Fibroblast of mammary gland (primary cell): ENCODE results near the gene TNFAIP3.
"Not testable (repeated sequence)": the region's sequence is repeated elsewhere in the genome, so short reads cannot be mapped to it uniquely, and the experiment has no call there.

ENCODE experiments used
- DNase-seq: peaks from one replicate; pipeline ENCODE4 v3.0.0-alpha.2; 2010; ENCODE audit warnings: low read depth
- H3K4me3 ChIP-seq: 2 replicates; pipeline ENCODE4 v1.5.1; 2011; ENCODE audit warnings: low read depth, mild to moderate bottlenecking, low read length, moderate library complexity; ENCODE audit not compliant: control insufficient read depth
- TF ChIP-seq, protein P1 (sequence below): conservative IDR thresholded peaks from 2 replicates; pipeline ENCODE4 v1.5.1; 2011; ENCODE audit warnings: low read depth, low read length, inconsistent platforms; ENCODE audit not compliant: control insufficient read depth, insufficient read depth

Gene TNFAIP3

DNA sequence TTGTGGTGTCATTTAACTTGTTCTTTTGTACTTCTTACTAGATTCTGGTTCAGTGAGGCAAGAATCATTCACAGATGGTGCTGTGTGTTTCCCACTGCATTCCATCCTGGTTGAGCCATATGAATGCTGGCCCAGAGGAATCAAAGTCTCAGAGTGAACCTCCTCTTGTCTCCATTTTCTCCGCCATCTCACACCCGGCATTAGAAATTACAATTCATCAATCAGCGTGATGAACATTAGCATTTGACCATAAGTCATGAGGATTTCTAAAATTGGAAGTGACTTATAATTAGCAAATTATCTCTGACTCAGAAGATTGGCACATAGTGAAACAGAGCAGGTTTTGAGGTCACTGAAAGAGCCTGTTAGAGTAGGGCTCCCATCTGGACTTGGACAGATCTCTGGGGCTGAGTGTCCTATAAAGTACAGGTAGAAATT is 25.2 kb downstream of the TNFAIP3 start:
- no peak overlapping the region for H3K4me3 ChIP-seq
- DNase-seq = peak; percentile 93
- TF ChIP-seq, protein P1, sequence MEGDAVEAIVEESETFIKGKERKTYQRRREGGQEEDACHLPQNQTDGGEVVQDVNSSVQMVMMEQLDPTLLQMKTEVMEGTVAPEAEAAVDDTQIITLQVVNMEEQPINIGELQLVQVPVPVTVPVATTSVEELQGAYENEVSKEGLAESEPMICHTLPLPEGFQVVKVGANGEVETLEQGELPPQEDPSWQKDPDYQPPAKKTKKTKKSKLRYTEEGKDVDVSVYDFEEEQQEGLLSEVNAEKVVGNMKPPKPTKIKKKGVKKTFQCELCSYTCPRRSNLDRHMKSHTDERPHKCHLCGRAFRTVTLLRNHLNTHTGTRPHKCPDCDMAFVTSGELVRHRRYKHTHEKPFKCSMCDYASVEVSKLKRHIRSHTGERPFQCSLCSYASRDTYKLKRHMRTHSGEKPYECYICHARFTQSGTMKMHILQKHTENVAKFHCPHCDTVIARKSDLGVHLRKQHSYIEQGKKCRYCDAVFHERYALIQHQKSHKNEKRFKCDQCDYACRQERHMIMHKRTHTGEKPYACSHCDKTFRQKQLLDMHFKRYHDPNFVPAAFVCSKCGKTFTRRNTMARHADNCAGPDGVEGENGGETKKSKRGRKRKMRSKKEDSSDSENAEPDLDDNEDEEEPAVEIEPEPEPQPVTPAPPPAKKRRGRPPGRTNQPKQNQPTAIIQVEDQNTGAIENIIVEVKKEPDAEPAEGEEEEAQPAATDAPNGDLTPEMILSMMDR = no peak

DNA sequence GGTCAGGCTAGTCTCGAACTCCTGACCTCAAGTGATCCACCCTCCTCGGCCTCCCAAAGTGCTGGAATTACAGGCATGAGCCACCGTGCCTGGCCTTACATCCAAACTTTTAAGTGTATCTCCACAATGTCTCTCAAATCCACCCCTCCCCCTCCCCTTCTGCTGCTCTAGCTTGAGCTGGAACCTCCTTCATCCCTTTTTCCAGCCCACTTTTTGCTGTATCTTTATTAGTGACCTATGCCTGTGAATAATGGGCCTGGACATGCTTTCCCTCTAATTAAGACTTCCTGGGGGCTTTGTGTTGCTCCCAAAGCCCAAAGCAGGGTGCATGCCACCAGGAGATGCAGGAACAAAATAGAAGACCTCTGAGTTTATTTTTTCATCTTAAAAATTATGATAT is 26.1 kb downstream of the TNFAIP3 start:
- TF ChIP-seq, protein P1 = no peak
- no peak for DNase-seq
- no peak overlapping the region for H3K4me3 ChIP-seq

DNA sequence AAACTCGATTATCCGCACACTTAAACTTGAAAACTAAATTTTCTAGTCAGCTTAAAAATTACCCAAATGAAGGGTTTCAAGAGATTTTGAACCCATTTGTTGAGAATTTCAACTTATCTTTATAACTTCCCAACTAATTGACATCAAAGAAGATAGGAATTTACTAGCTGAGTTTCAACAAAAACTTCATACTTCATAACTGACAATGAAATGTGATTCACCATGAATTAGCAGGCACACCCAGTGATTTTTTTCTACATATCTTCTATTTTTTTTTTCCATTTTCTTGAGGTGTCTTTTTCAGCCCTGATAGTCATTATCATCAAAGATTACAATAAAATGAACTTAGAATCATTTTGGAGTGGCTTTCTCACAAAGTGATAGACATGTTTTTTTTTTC is 26.7 kb downstream of the TNFAIP3 start:
- H3K4me3 ChIP-seq = no peak overlapping the region
- TF ChIP-seq, protein P1 = no peak
- peak; percentile 50 for DNase-seq

DNA sequence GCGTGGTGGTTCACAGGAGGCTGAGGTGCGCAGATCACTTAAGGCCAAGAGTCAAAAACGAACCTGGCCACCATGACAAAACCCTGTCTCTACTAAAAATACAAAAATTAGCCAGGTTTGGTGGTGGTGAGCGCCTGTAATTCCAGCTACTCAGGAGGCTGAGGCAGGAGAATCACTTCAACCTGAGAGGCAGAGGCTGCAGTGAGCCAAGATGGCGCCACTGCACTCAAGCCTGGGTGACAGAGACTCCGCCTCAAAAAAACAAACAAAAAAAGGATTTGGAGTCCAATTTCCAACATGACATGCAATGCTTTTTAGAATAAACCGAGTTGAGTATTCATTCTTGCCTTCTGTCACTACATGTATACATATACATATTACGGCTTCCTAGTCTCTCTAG is 27.3 kb downstream of the TNFAIP3 start:
- not testable (repeated sequence) for H3K4me3 ChIP-seq, DNase-seq

DNA sequence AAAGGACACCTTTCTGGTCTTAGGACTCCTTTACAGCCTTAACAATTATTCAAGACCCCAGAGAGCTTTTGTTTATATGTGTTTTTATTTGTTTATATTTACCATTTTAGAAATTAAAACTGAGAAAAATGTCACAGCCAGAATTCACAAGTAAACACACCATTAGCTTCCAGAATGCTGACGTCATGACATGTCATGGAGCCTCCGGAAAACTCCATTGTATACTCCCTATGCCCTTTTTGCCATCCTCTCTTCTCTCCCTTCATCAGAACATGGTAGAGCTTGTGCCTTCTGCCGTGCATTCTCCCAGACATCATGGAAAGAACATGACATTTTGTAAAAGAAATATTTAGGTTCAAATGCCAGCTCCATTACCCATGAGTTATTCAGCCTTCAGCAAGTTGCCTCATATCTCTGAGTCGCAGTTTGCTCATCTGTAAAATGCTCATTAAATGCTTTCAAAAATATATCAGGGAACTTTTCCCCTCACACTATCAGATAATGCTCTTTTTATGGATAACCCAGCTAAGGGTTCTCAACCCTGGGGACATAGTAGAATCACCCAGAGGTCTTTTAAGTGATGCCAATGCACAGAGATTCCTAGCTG is 27.8 kb downstream of the TNFAIP3 start:
- DNase-seq = peak; percentile 69
- TF ChIP-seq, protein P1 = no peak
- no peak overlapping the region for H3K4me3 ChIP-seq

DNA sequence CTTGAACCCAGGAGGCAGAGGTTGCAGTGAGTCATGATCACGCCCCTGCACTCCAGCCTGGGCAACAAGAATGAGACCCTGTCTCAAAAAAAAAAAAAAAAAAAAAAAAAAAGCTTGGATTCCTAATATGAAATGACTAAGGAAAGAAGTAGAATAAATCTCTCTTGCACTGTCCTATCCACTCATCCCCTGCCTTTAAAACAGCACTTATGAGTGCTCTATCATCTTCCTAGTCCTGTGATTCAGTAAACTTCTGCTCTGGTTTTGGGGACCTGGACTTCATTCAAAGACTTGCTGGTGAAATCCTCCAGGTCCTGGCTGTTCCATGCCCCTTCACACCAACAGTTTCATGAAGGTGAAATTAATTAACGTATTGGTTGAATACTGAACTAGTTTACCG is 29.6 kb downstream of the TNFAIP3 start:
- TF ChIP-seq, protein P1 = no peak
- no peak for DNase-seq

DNA sequence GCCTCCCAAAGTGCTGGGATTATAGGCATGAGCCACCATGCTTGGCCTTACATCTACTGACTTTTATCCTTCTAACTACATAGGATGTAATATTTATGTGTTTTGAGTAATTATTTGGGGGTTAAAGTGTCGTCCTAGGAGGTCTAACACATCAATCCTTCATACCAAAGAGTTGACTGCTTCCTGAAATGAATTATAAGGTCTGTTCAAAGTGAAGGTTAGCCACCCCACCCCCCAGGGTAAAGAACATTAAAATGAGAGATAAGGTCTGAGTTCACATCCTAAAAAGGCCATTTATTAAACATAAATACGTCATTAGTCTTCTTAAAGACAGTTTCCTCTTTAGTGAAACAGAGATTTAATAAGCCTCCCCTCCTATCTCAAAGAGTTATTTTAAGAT is 33.8 kb downstream of the TNFAIP3 start:
- no peak overlapping the region for H3K4me3 ChIP-seq
- no peak for DNase-seq
- TF ChIP-seq, protein P1 = no peak

More for the DNA sequence above, 29.6 kb downstream of the TNFAIP3 start:
- H3K4me3 ChIP-seq = no peak overlapping the region
